H1 (cell line): ENCODE results near the gene FBXL12. TPM values are rescaled to one million over a fixed set of nuclear protein-coding genes. Genes with fewer than 3 reads are reported as not detected.

Experiments
- CTCF ChIA-PET: fragments of 300-600 bp; sonication (Branson Sonifier 250); formaldehyde crosslinking; loops from one replicate; lab custom pipeline; 2021; ENCODE audit not compliant: partially characterized antibody; lab: Charles Lee
- POLR2A ChIA-PET: fragments of 300-600 bp; sonication (Branson Sonifier 250); formaldehyde crosslinking; loops from one replicate; lab custom pipeline; 2021; ENCODE audit warnings: inconsistent platforms; ENCODE audit not compliant: partially characterized antibody; lab: Charles Lee
- DNase-seq, 2 experiments: peaks; one replicate each; pipeline versions ENCODE4 v3.0.0 to v3.0.0-alpha.2; 2010 to 2022; ENCODE audit warnings: low spot score in 2 of 2, low read depth in 1 of 2, mixed read lengths in 1 of 2
- FAIRE-seq: peaks from 2 replicates; lab custom pipeline; 2011; peaks lifted over from hg19 to GRCh38; lab: Jason Lieb, UNC
- H2AFZ ChIP-seq: 2 replicates; pipeline ENCODE4 v1.8.1; 2012; ENCODE audit warnings: low read length, inconsistent platforms
- H2AK5ac ChIP-seq: 2 replicates; pipeline ENCODE4 v1.6.1; 2013; ENCODE audit warnings: low read depth, low read length
- H2BK120ac ChIP-seq: replicated peaks from 2 replicates; pipeline ENCODE3; 2013; ENCODE audit warnings: low read depth, low read length, inconsistent platforms
- H2BK12ac ChIP-seq: 2 replicates; pipeline ENCODE4 v1.6.1; 2013; ENCODE audit warnings: low read depth, low read length
- H2BK15ac ChIP-seq: 2 replicates; pipeline ENCODE4 v1.6.1; 2013; ENCODE audit warnings: low read length
- H2BK20ac ChIP-seq: 2 replicates; pipeline ENCODE4 v1.6.1; 2013; ENCODE audit warnings: low read length
- H2BK5ac ChIP-seq: 2 replicates; pipeline ENCODE4 v1.6.1; 2013; ENCODE audit warnings: low read depth, low read length
- H3K14ac ChIP-seq: 2 replicates; pipeline ENCODE4 v1.6.1; 2013; ENCODE audit warnings: inconsistent platforms; ENCODE audit not compliant: insufficient read length
- H3K18ac ChIP-seq: 2 replicates; pipeline ENCODE4 v1.6.1; 2013; ENCODE audit warnings: low read length; ENCODE audit errors: extremely low read depth
- H3K23ac ChIP-seq: 2 replicates; pipeline ENCODE4 v1.6.1; 2013; ENCODE audit warnings: inconsistent platforms; ENCODE audit not compliant: insufficient read length
- H3K23me2 ChIP-seq: 2 replicates; pipeline ENCODE4 v1.6.1; 2013; ENCODE audit warnings: low read depth, low read length
- H3K27ac ChIP-seq: 2 replicates; pipeline ENCODE4 v1.6.1; 2011; ENCODE audit warnings: low read depth, low read length, inconsistent platforms
- H3K27me3 ChIP-seq, 4 experiments: replicated peaks in 1 of 4; 1 replicate in 1 of 4; 2 replicates in 3 of 4; pipeline versions ENCODE4 v1.6.1 to v1.8.1; 2011 to 2013; ENCODE audit warnings: low read length in 3 of 4, mild to moderate bottlenecking in 3 of 4, inconsistent platforms in 2 of 4, mixed read lengths in 2 of 4, moderate library complexity in 1 of 4; ENCODE audit not compliant: control insufficient read depth in 3 of 4, insufficient read depth in 3 of 4; ENCODE audit errors: extremely low read depth in 1 of 4
- H3K36me3 ChIP-seq, 4 experiments: 2 replicates each; pipeline versions ENCODE4 v1.6.1 to v1.8.1; 2011 to 2013; ENCODE audit warnings: mild to moderate bottlenecking in 4 of 4, low read length in 3 of 4, moderate library complexity in 2 of 4, control low read depth in 1 of 4, inconsistent platforms in 1 of 4; ENCODE audit not compliant: insufficient read depth in 4 of 4, control insufficient read depth in 2 of 4
- H3K4ac ChIP-seq: replicated peaks from 2 replicates; pipeline ENCODE3; 2013; ENCODE audit warnings: low read length, low read depth, mixed read lengths, inconsistent platforms; ENCODE audit not compliant: insufficient read length
- H3K4me1 ChIP-seq, 4 experiments: replicated peaks in 1 of 4; 1 replicate in 1 of 4; 2 replicates in 3 of 4; pipeline versions ENCODE4 v1.6.1 to v1.8.1; 2011 to 2013; ENCODE audit warnings: low read length in 3 of 4, inconsistent platforms in 2 of 4, mixed read lengths in 1 of 4; ENCODE audit not compliant: insufficient read depth in 4 of 4, control insufficient read depth in 3 of 4
- H3K4me2 ChIP-seq, 2 experiments: 2 replicates each; pipeline versions ENCODE4 v1.6.1 to v1.8.1; 2011 to 2013; ENCODE audit warnings: low read depth in 2 of 2, low read length in 2 of 2, control low read depth in 1 of 2, inconsistent platforms in 1 of 2, mild to moderate bottlenecking in 1 of 2; ENCODE audit not compliant: insufficient read depth in 1 of 2
- H3K4me3 ChIP-seq, 4 experiments: fragments of 200-600, 300-600 bp in 1 of 4; sonication (generic), shearing (Covaris generic), sonication (Bioruptor Twin) in 1 of 4; 2 replicates each; pipeline versions ENCODE4 v1.5.1 to v1.8.1; 2011 to 2016; ENCODE audit warnings: low read length in 4 of 4, low read depth in 3 of 4, control low read depth in 2 of 4, inconsistent platforms in 2 of 4, mild to moderate bottlenecking in 2 of 4, mixed read lengths in 1 of 4, moderate library complexity in 1 of 4; ENCODE audit not compliant: insufficient read depth in 2 of 4; ENCODE audit errors: extremely low read depth in 1 of 4
- H3K56ac ChIP-seq: replicated peaks from 2 replicates; pipeline ENCODE3; 2013; ENCODE audit warnings: low read depth, mild to moderate bottlenecking, mixed read lengths, low read length, inconsistent platforms; ENCODE audit not compliant: insufficient read length
- H3K79me1 ChIP-seq: 2 replicates; pipeline ENCODE4 v1.6.1; 2013; ENCODE audit warnings: low read depth, low read length, control low read depth
- H3K79me2 ChIP-seq, 2 experiments: 2 replicates each; pipeline versions ENCODE4 v1.6.1 to v1.8.1; 2012 to 2013; ENCODE audit warnings: low read length in 2 of 2, mild to moderate bottlenecking in 2 of 2, inconsistent platforms in 1 of 2; ENCODE audit not compliant: insufficient read depth in 2 of 2, control insufficient read depth in 1 of 2
- H3K9ac ChIP-seq, 4 experiments: replicated peaks in 1 of 4; 1 replicate in 1 of 4; 2 replicates in 3 of 4; pipeline versions ENCODE4 v1.6.1 to v1.8.1; 2011 to 2013; ENCODE audit warnings: low read depth in 3 of 4, low read length in 3 of 4, control low read depth in 2 of 4, mild to moderate bottlenecking in 2 of 4, moderate library complexity in 2 of 4, inconsistent platforms in 1 of 4; ENCODE audit errors: extremely low read depth in 1 of 4
- H3K9me3 ChIP-seq, 2 experiments: 2 replicates each; pipeline versions ENCODE4 v1.6.1 to v1.8.1; 2012 to 2013; ENCODE audit warnings: mild to moderate bottlenecking in 2 of 2, moderate library complexity in 2 of 2, control low read depth in 1 of 2, inconsistent platforms in 1 of 2, low read depth in 1 of 2, low read length in 1 of 2, mixed read lengths in 1 of 2; ENCODE audit not compliant: insufficient read depth in 2 of 2
- H4K20me1 ChIP-seq, 2 experiments: replicated peaks in 1 of 2; 2 replicates each; pipeline versions ENCODE3 to v1.8.1; 2011 to 2013; ENCODE audit warnings: inconsistent platforms in 2 of 2, low read length in 2 of 2, mild to moderate bottlenecking in 1 of 2; ENCODE audit not compliant: insufficient read depth in 2 of 2, control insufficient read depth in 1 of 2
- H4K5ac ChIP-seq: 2 replicates; pipeline ENCODE4 v1.6.1; 2013; ENCODE audit warnings: low read length, low read depth, mixed read lengths, inconsistent platforms; ENCODE audit not compliant: insufficient read length
- H4K8ac ChIP-seq: 2 replicates; pipeline ENCODE4 v1.8.0; 2013; ENCODE audit warnings: mild to moderate bottlenecking, moderate library complexity, low read length, inconsistent platforms; ENCODE audit not compliant: insufficient read depth; ENCODE audit errors: extremely low read depth
- H4K91ac ChIP-seq: replicated peaks from 2 replicates; pipeline ENCODE3; 2013; ENCODE audit warnings: low read length, mixed read lengths, inconsistent platforms; ENCODE audit not compliant: insufficient read length
- CTCF ChIP-seq, 3 experiments: IDR thresholded peaks; 1 replicate in 2 of 3; 2 replicates in 1 of 3; pipeline versions ENCODE4 v1.5.1 to v1.6.1; 2011; ENCODE audit warnings: low read length in 3 of 3, mild to moderate bottlenecking in 3 of 3, inconsistent platforms in 2 of 3, low read depth in 1 of 3, moderate library complexity in 1 of 3; ENCODE audit not compliant: insufficient read depth in 1 of 3; ENCODE audit errors: control extremely low read depth in 1 of 3
- GTF2F1 ChIP-seq: IDR thresholded peaks from 2 replicates; pipeline ENCODE4 v1.6.1; 2012; ENCODE audit warnings: low read depth, low read length, improper control_type of control experiment, borderline replicate concordance
- POLR2AphosphoS5 ChIP-seq: IDR thresholded peaks from 2 replicates; pipeline ENCODE4 v1.6.1; 2011; ENCODE audit warnings: low read depth, low read length
- RAD21 ChIP-seq, 2 experiments: IDR thresholded peaks in 1 of 2; conservative IDR thresholded peaks in 1 of 2; 2 replicates each; pipeline ENCODE4 v1.6.1; 2011; ENCODE audit warnings: low read depth in 2 of 2, low read length in 2 of 2, improper control_type of control experiment in 1 of 2, inconsistent platforms in 1 of 2, mild to moderate bottlenecking in 1 of 2, moderate library complexity in 1 of 2
- SP2 ChIP-seq: IDR thresholded peaks from 2 replicates; pipeline ENCODE4 v1.6.1; 2012; ENCODE audit warnings: mild to moderate bottlenecking, low read length, inconsistent platforms
- WGBS, 2 experiments: shearing (Covaris generic) in 1 of 2; methylation state at CpG; one replicate each; pipeline versions ENCODE4 v1.1.6 to v1.1.7; 2013 to 2015; ENCODE audit warnings: low lambda C conversion rate in 2 of 2, mixed read lengths in 2 of 2, inconsistent platforms in 1 of 2, low coverage in 1 of 2, missing lambda C conversion rate in 1 of 2; ENCODE audit not compliant: insufficient replicate concordance in 2 of 2, insufficient coverage in 1 of 2, insufficient read length in 1 of 2; ENCODE audit errors: extremely low coverage in 1 of 2, missing lambda C conversion rate in 1 of 2; 5-methylcytosine and 5-hydroxymethylcytosine counted together
- polyA plus RNA-seq, 7 experiments: library from polyadenylated mRNA; depleted of rRNA in 3 of 7; stranded (reverse) in 5 of 7; unstranded in 2 of 7; fragments of >200 nt in 5 of 7; fragments of 200-250 nt in 2 of 7; gene quantifications; 1 replicate in 5 of 7; 2 replicates in 1 of 7; 4 replicates in 1 of 7; pipeline versions ENCODE4 v1.2.1 to v1.2.3, GENCODE V29; 2011 to 2013; ENCODE audit warnings: missing spikeins in 2 of 7, mixed read lengths in 2 of 7
- total RNA-seq: library from RNA; stranded (reverse); fragmentation: NEBNext Ultra II Directional; extraction: Animal tissue kit (Norgen Biotek cat#: 25700); gene quantifications from 2 replicates; pipeline ENCODE4 v1.2.1, GENCODE V29; 2021

Gene FBXL12
- total and polyA plus RNA-seq, 2 of the 8 experiments (the other 6 are each of a cell fraction or from before 2014, with no cell fraction given): 24.6 to 62.3 TPM

DNA sequence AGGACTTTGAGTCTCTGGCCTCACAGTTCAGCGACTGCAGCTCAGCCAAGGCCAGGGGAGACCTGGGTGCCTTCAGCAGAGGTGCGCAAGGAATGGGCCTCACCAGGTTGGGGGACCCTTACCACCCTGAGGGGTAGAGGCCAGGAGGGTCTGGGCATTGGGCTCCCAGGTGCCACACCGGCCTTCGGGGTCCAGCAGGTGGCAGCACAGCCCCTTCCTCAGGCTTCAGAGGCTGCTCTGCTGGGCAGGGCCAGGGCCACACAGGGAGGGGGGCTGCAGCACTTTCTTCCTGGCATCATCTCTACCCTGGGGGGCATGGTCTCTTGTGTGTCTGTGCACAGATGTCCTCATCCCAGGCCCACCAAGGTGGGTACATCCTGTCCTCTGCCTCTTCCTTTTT, 29.2 kb upstream of the FBXL12 start:
- peaks cover 0 to 7% (median 3%) of the 10 kb centered on the region in 4 experiments; a peak in 4 of 8 replicates for H3K36me3 ChIP-seq
- no peak overlapping the region for H3K4ac ChIP-seq
- H2AK5ac ChIP-seq: no peak overlapping the region
- FAIRE-seq (no peak), DNase-seq (peak in 1 of 2 experiments; percentile 83)
- H3K9ac ChIP-seq: no peak overlapping the region
- no peak overlapping the region for H2BK15ac ChIP-seq
- H3K79me1 ChIP-seq: no peaks in the 10 kb centered on the region; the same call in 1 of the 2 replicates
- no peak overlapping the region for H2BK20ac ChIP-seq
- peaks cover 14 to 32% of the 10 kb centered on the region in 2 experiments for H4K20me1 ChIP-seq
- H3K4me2 ChIP-seq: no peak overlapping the region
- no peak overlapping the region for H3K18ac ChIP-seq
- WGBS, 2 experiments: 55% methylated on average over 4 of the region's 4 CpGs; no CpG with 5 or more reads in 1 of the 2 experiments
- H3K23ac ChIP-seq: no peak overlapping the region
- H3K9me3 ChIP-seq: no peaks in the 10 kb centered on the region
- no peaks in the 10 kb centered on the region for H3K27me3 ChIP-seq
- no peak overlapping the region for H2BK120ac ChIP-seq
- no peaks in the 10 kb centered on the region for H3K79me2 ChIP-seq
- POLR2A ChIA-PET: interaction anchor here (0.9 kb wide), 1 partner anchor 14 kb away, joined by 3 read pairs; no protein-coding TSS in a partner anchor
- no peak overlapping the region for H2BK5ac ChIP-seq
- TF ChIP-seq SP2: no peak
- TF ChIP-seq RAD21 (IDR thresholded peaks at IDR 0.05 in 1 of 2, conservative IDR thresholded peaks at IDR 0.05 in 1 of 2; ENCODE audit: low read depth in 2 of 2, low read length in 2 of 2): peak; percentile 84 to 87
- TF ChIP-seq GTF2F1: no peak
- peak; percentile 83 to 91 (median 90) for TF ChIP-seq CTCF (IDR thresholded peaks at IDR 0.05; ENCODE audit: control extremely low read depth in 1 of 3, insufficient read depth in 1 of 3, low read depth in 1 of 3, low read length in 3 of 3)
- 0 out of 2 replicates have a peak, but pooled peaks have one; percentile 21 for TF ChIP-seq POLR2AphosphoS5
- H3K4me3 ChIP-seq: no peak overlapping the region
- H3K27ac ChIP-seq: no peak overlapping the region
- H3K4me1 ChIP-seq: peaks cover 0 to 16% (median 9%) of the 10 kb centered on the region in 4 experiments; a peak in 6 of 7 replicates
- no peak overlapping the region for H4K5ac ChIP-seq
- no peak overlapping the region for H3K14ac ChIP-seq
- no peak overlapping the region for H2BK12ac ChIP-seq
- no peak overlapping the region for H4K91ac ChIP-seq
- H2AFZ ChIP-seq: no peak overlapping the region
- no peak overlapping the region; the same call in 1 of the 2 replicates for H4K8ac ChIP-seq
- H3K23me2 ChIP-seq: no peaks in the 10 kb centered on the region
- CTCF ChIA-PET: interaction anchor here (0.6 to 2.5 kb wide), 16 partner anchors 9 to 265 kb away, joined by 3 to 18 read pairs (median 4); no protein-coding TSS in a partner anchor
- H3K56ac ChIP-seq: no peak overlapping the region
